ENCODE data around the gene ROR1. TPM values are rescaled to one million over a fixed set of nuclear protein-coding genes. Genes with fewer than 3 reads are reported as not detected.
A peak's percentile ranks its signal among the peaks of the same experiment; 100 is the strongest.

ROR1 gene
- 4.0 and 5.5 TPM in 2 replicates for polyA plus RNA-seq (2012; rRNA removed)
- polyA plus RNA-seq (2012; cell fraction: cytosol; rRNA removed), result 6.1 and 6.7 TPM in 2 replicates
- 3.8 and 5.0 TPM in 2 replicates for polyA plus RNA-seq (2012; cell fraction: nucleus; rRNA removed)

GRCh38 chr1:63773815-63774616 is at the start of gene ROR1:
Gene ROR1, plus strand, starts transcription at chr1:63774017.
- POLR2A ChIA-PET, result interaction anchor here (0.7 to 1.3 kb wide), 3 partner anchors 43 to 471 kb away, joined by 3 read pairs; no protein-coding TSS in a partner anchor
- Histone ChIP-seq H3K27me3 (ENCODE audit: insufficient read depth) (no peaks in the 10 kb centered on the region), H3K4me1 (ENCODE audit: control insufficient read depth in 1 of 2, insufficient read depth in 2 of 2, low read depth in 1 of 2, low read length in 1 of 2) (peaks cover 0 to 11% of the 10 kb centered on the region in 2 experiments; a peak in 3 of 4 replicates), H3K4me3 (ENCODE audit: low read depth in 2 of 2, low read length in 1 of 2) (peak within 1 kb of the TSS; percentile 84 to 91), H3K79me2 (ENCODE audit: insufficient read depth) (no peaks in the 10 kb centered on the region), H3K9ac (peak within 1 kb of the TSS; percentile 49; the same call in 1 of the 2 replicates), H4K20me1 (ENCODE audit: insufficient read depth) (no peaks in the 10 kb centered on the region; the same call in 1 of the 2 replicates), H3F3A (replicated peaks; ENCODE audit: insufficient read depth) (no peaks in the 10 kb centered on the region), H3K9me3 (no peaks in the 10 kb centered on the region), H3K9me2 (no peaks in the 10 kb centered on the region), H3K27ac (ENCODE audit: low read depth in 2 of 2, low read length in 1 of 2) (peak within 1 kb of the TSS; percentile 15 to 85; a peak in 3 of 4 replicates), H3K36me3 (replicated peaks in 1 of 2; ENCODE audit: control insufficient read depth in 1 of 2, insufficient read depth in 2 of 2, low read length in 1 of 2) (no peaks in the 10 kb centered on the region), H3K4me2 (peak within 1 kb of the TSS; percentile 93), H2AFZ (ENCODE audit: low read depth) (peak within 1 kb of the TSS; percentile 54; the same call in 1 of the 2 replicates)
- WGBS (ENCODE audit: low lambda C conversion rate), result 2% methylated on average over 9 of the region's 99 CpGs
- CTCF ChIA-PET, result interaction anchor here (0.6 to 6.0 kb wide), 46 partner anchors 9 to 624 kb away, joined by 3 to 61 read pairs (median 3); no protein-coding TSS in a partner anchor
- DNase-seq, result peak; percentile 95
- TF ChIP-seq RXRA (IDR thresholded peaks at IDR 0.05; ENCODE audit: borderline replicate concordance, low read depth), result no peak
- TF ChIP-seq SIN3A (IDR thresholded peaks at IDR 0.05; ENCODE audit: borderline replicate concordance, low read depth, low read length), result peak; percentile 33; the same call in 1 of the 2 replicates
- 0 out of 2 replicates have a peak, but pooled peaks have one; percentile 44 for TF ChIP-seq YY1 (IDR thresholded peaks at IDR 0.05; ENCODE audit: low read depth)
- TF ChIP-seq TAF1 (IDR thresholded peaks at IDR 0.05; ENCODE audit: borderline replicate concordance, low read depth, low read length), result no peak
- TF ChIP-seq TEAD4 (IDR thresholded peaks at IDR 0.05; ENCODE audit: borderline replicate concordance, insufficient read depth), result 0 out of 2 replicates have a peak, but pooled peaks have one; percentile 13
- TF ChIP-seq GATA2 (CRISPR knock-in tag; IDR thresholded peaks at IDR 0.05), result no peak
- TF ChIP-seq ZBTB33 (IDR thresholded peaks at IDR 0.05; ENCODE audit: borderline replicate concordance, low read depth), result no peak
- TF ChIP-seq MXI1 (IDR thresholded peaks at IDR 0.05; ENCODE audit: low read depth, low read length), result peak; percentile 89
- TF ChIP-seq CHD2 (IDR thresholded peaks at IDR 0.05; ENCODE audit: low read length, partially characterized antibody), result peak; percentile 84
- TF ChIP-seq RAD21 (IDR thresholded peaks at IDR 0.05; ENCODE audit: low read length), result peak; percentile 84
- 0 out of 2 replicates have a peak, but pooled peaks have one; percentile 10 for TF ChIP-seq USF1 (IDR thresholded peaks at IDR 0.05; ENCODE audit: borderline replicate concordance, low read depth)
- TF ChIP-seq CTCF (IDR thresholded peaks at IDR 0.05), result peak; percentile 69
- TF ChIP-seq SMC3 (IDR thresholded peaks at IDR 0.05; ENCODE audit: low read depth, low read length), result peak; percentile 89
- no peak for TF ChIP-seq NRF1 (IDR thresholded peaks at IDR 0.05; ENCODE audit: low read depth, low read length)
- no peak for TF ChIP-seq FOXJ3 (CRISPR knock-in tag; IDR thresholded peaks at IDR 0.05)
- peak; percentile 54; the same call in 1 of the 2 replicates for TF ChIP-seq RCOR1 (IDR thresholded peaks at IDR 0.05; ENCODE audit: low read length)
- peak; percentile 85 for TF ChIP-seq MAX (IDR thresholded peaks at IDR 0.05; ENCODE audit: low read depth)
